SJCRH30 (cell line): ENCODE data around the gene GARIN5A. TPM values are rescaled to one million over a fixed set of nuclear protein-coding genes. Genes with fewer than 3 reads are reported as not detected.
A peak's percentile ranks its signal among the peaks of the same experiment; 100 is the strongest.

ENCODE experiments used
- DNase-seq, 2 experiments: peaks; one replicate each; pipeline ENCODE4 v3.0.0-alpha.2; 2015 to 2020
- H3K27ac ChIP-seq: fragments of 250-450 bp; sonication (Bioruptor Pico); 2 replicates; pipeline ENCODE4 v1.5.1; 2020; ENCODE audit warnings: mild to moderate bottlenecking, moderate library complexity
- H3K27me3 ChIP-seq: fragments of 250-450 bp; sonication (Bioruptor Pico); 2 replicates; pipeline ENCODE4 v1.5.1; 2020; ENCODE audit warnings: mild to moderate bottlenecking, moderate library complexity
- H3K36me3 ChIP-seq: fragments of 250-450 bp; sonication (Bioruptor Pico); 2 replicates; pipeline ENCODE4 v1.5.1; 2020; ENCODE audit warnings: mild to moderate bottlenecking, moderate library complexity
- H3K4me1 ChIP-seq: fragments of 250-450 bp; sonication (Bioruptor Pico); 2 replicates; pipeline ENCODE4 v1.5.1; 2020; ENCODE audit warnings: mild to moderate bottlenecking, moderate library complexity
- H3K4me3 ChIP-seq: fragments of 250-450 bp; sonication (Bioruptor Pico); 2 replicates; pipeline ENCODE4 v1.5.1; 2020; ENCODE audit warnings: mild to moderate bottlenecking, moderate library complexity
- H3K9me3 ChIP-seq: fragments of 250-450 bp; sonication (Bioruptor Pico); replicated peaks from 2 replicates; pipeline ENCODE4 v1.5.1; 2020; ENCODE audit warnings: mild to moderate bottlenecking, moderate library complexity
- total RNA-seq: library from RNA; depleted of rRNA; stranded (reverse); fragments of >200 nt; shearing (Covaris generic); gene quantifications from 2 replicates; pipeline ENCODE4 v1.2.3, GENCODE V29; 2014

GARIN5A gene
- total RNA-seq, 1 experiment from 2014 or later = 1.2 TPM

- H3K9me3 ChIP-seq = no peaks in the 10 kb centered on the region
- DNase-seq = peak; percentile 89 to 93
- peak overlapping the region; percentile 67 for H3K4me3 ChIP-seq
- H3K27ac ChIP-seq = peak overlapping the region; percentile 96
- peaks cover 25% of the 10 kb centered on the region for H3K4me1 ChIP-seq
- H3K27me3 ChIP-seq = no peaks in the 10 kb centered on the region
- H3K36me3 ChIP-seq = no peaks in the 10 kb centered on the region
Measured at GRCh38 chr19:50431343-50432220, 45.1 kb downstream of the GARIN5A start.

- no peaks in the 10 kb centered on the region for H3K9me3 ChIP-seq
- peak overlapping the region; percentile 96 for H3K27ac ChIP-seq
- H3K4me3 ChIP-seq = peak overlapping the region; percentile 67
- no peaks in the 10 kb centered on the region for H3K36me3 ChIP-seq
- peaks cover 25% of the 10 kb centered on the region for H3K4me1 ChIP-seq
- H3K27me3 ChIP-seq = no peaks in the 10 kb centered on the region
- no peak for DNase-seq
Measured at GRCh38 chr19:50430888-50431342, 45.7 kb downstream of the GARIN5A start.

GRCh38 chr19:50428772-50429463, 47.7 kb downstream of the GARIN5A start:
- H3K27ac ChIP-seq = no peak overlapping the region
- H3K36me3 ChIP-seq = no peaks in the 10 kb centered on the region
- no peaks in the 10 kb centered on the region for H3K9me3 ChIP-seq
- no peak for DNase-seq
- H3K4me1 ChIP-seq = peaks cover 11% of the 10 kb centered on the region; the same call in 1 of the 2 replicates
- no peak overlapping the region for H3K4me3 ChIP-seq
- H3K27me3 ChIP-seq = no peaks in the 10 kb centered on the region

GRCh38 chr19:50427997-50428425, 48.6 kb downstream of the GARIN5A start:
- no peak overlapping the region for H3K27ac ChIP-seq
- no peaks in the 10 kb centered on the region for H3K27me3 ChIP-seq
- no peaks in the 10 kb centered on the region for H3K9me3 ChIP-seq
- no peak for DNase-seq
- H3K4me3 ChIP-seq = no peak overlapping the region
- 0 out of 2 replicates have a peak, but pooled peaks cover 4% of the 10 kb centered on the region for H3K4me1 ChIP-seq
- no peaks in the 10 kb centered on the region for H3K36me3 ChIP-seq

GRCh38 chr19:50427318-50427925, 49.2 kb downstream of the GARIN5A start:
- no peak overlapping the region for H3K27ac ChIP-seq
- 0 out of 2 replicates have a peak, but pooled peaks cover 3% of the 10 kb centered on the region for H3K4me1 ChIP-seq
- no peaks in the 10 kb centered on the region for H3K9me3 ChIP-seq
- no peak overlapping the region for H3K4me3 ChIP-seq
- no peak for DNase-seq
- no peaks in the 10 kb centered on the region for H3K36me3 ChIP-seq
- no peaks in the 10 kb centered on the region for H3K27me3 ChIP-seq

GRCh38 chr19:50425581-50425980, 51.1 kb downstream of the GARIN5A start:
- no peak for DNase-seq
- no peaks in the 10 kb centered on the region for H3K27me3 ChIP-seq
- no peak overlapping the region for H3K4me3 ChIP-seq
- no peaks in the 10 kb centered on the region for H3K9me3 ChIP-seq
- no peaks in the 10 kb centered on the region for H3K36me3 ChIP-seq
- H3K27ac ChIP-seq = no peak overlapping the region
- H3K4me1 ChIP-seq = no peaks in the 10 kb centered on the region

GRCh38 chr19:50423279-50424113, 53.2 kb downstream of the GARIN5A start:
- no peaks in the 10 kb centered on the region for H3K36me3 ChIP-seq
- no peaks in the 10 kb centered on the region for H3K9me3 ChIP-seq
- no peak overlapping the region for H3K4me3 ChIP-seq
- peaks cover 5% of the 10 kb centered on the region; the same call in 1 of the 2 replicates for H3K4me1 ChIP-seq
- no peak for DNase-seq
- H3K27ac ChIP-seq = no peak overlapping the region
- no peaks in the 10 kb centered on the region for H3K27me3 ChIP-seq

- no peak for DNase-seq
- Histone ChIP-seq H3K4me3 (no peak overlapping the region), H3K9me3 (no peaks in the 10 kb centered on the region), H3K36me3 (no peaks in the 10 kb centered on the region), H3K27ac (no peak overlapping the region), H3K4me1 (peaks cover 6% of the 10 kb centered on the region; the same call in 1 of the 2 replicates), H3K27me3 (no peaks in the 10 kb centered on the region)
Measured at GRCh38 chr19:50422397-50423278, 54.0 kb downstream of the GARIN5A start.

GRCh38 chr19:50420808-50421207, 55.8 kb downstream of the GARIN5A start:
- Histone ChIP-seq H3K27ac (no peak overlapping the region), H3K4me1 (peaks cover 6% of the 10 kb centered on the region; the same call in 1 of the 2 replicates), H3K36me3 (no peaks in the 10 kb centered on the region; the same call in 1 of the 2 replicates), H3K27me3 (no peaks in the 10 kb centered on the region), H3K9me3 (no peaks in the 10 kb centered on the region), H3K4me3 (no peak overlapping the region)
- DNase-seq = no peak

- Histone ChIP-seq H3K9me3 (no peaks in the 10 kb centered on the region), H3K4me3 (no peak overlapping the region), H3K4me1 (peaks cover 6% of the 10 kb centered on the region; the same call in 1 of the 2 replicates), H3K27me3 (no peaks in the 10 kb centered on the region), H3K27ac (no peak overlapping the region), H3K36me3 (no peaks in the 10 kb centered on the region; the same call in 1 of the 2 replicates)
- DNase-seq = no peak
Measured at GRCh38 chr19:50420127-50420526, 56.5 kb downstream of the GARIN5A start.

- DNase-seq = peak in 1 of 2 experiments; percentile 32
- no peaks in the 10 kb centered on the region for H3K9me3 ChIP-seq
- peak overlapping the region; percentile 33 for H3K4me3 ChIP-seq
- H3K27me3 ChIP-seq = no peaks in the 10 kb centered on the region
- H3K4me1 ChIP-seq = peaks cover 6% of the 10 kb centered on the region; the same call in 1 of the 2 replicates
- no peak overlapping the region for H3K27ac ChIP-seq
- no peaks in the 10 kb centered on the region; the same call in 1 of the 2 replicates for H3K36me3 ChIP-seq
Measured at GRCh38 chr19:50419580-50420035, 57.0 kb downstream of the GARIN5A start.

- H3K36me3 ChIP-seq = no peaks in the 10 kb centered on the region; the same call in 1 of the 2 replicates
- H3K4me3 ChIP-seq = peak overlapping the region; percentile 33
- peak in 1 of 2 experiments; percentile 34 for DNase-seq
- no peaks in the 10 kb centered on the region for H3K27me3 ChIP-seq
- H3K9me3 ChIP-seq = no peaks in the 10 kb centered on the region
- H3K4me1 ChIP-seq = peaks cover 6% of the 10 kb centered on the region; the same call in 1 of the 2 replicates
- no peak overlapping the region for H3K27ac ChIP-seq
Measured at GRCh38 chr19:50419022-50419579, 57.5 kb downstream of the GARIN5A start.
